ENCODE results near the gene TMEM267. TPM values are rescaled to one million over a fixed set of nuclear protein-coding genes. Genes with fewer than 3 reads are reported as not detected.

TMEM267 gene
- total RNA-seq, 1 experiment from 2014 or later = 9.7 TPM

DNA sequence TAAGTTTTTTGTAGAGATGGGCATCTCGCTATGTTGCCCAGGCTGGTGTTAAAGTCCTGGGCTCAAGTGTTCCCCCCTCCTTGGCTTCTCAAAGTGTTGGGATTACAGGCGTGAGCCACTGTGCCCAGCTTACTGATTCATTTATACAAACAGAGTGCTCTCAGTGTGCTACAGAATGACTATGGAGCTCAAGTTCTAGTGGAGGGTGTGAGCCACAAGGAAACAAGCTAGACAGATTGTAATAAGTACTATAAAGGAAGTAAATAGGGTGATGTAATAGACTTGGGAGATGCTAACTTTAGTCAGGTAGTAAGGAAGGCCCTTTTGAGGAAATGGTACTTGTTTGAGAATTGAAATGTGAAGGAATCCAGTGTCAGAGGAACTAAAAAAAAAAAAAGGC, 1.7 kb upstream of the TMEM267 start:
- Histone ChIP-seq H3K4me3 (ENCODE audit: low read depth, low read length, poor library complexity, severe bottlenecking) (no peak overlapping the region), H3K27ac (ENCODE audit: low read depth, low read length, poor library complexity, severe bottlenecking) (no peak overlapping the region), H3K27me3 (replicated peaks; ENCODE audit: insufficient read depth, low read depth, low read length, poor library complexity) (no peaks in the 10 kb centered on the region), H3K4me1 (ENCODE audit: insufficient read depth, low read length, poor library complexity, severe bottlenecking) (peaks cover 13% of the 10 kb centered on the region), H3K36me3 (ENCODE audit: insufficient read depth, low read length, poor library complexity, severe bottlenecking) (peaks cover 20% of the 10 kb centered on the region), H3K9me3 (ENCODE audit: low read depth, low read length, poor library complexity, severe bottlenecking) (no peaks in the 10 kb centered on the region)
- intact Hi-C loops (cut with micrococcal nuclease; ENCODE audit: unreplicated experiment) = no loop called here
- ChIA-PET CTCF (no interaction called here), POLR2A (ENCODE audit: low non-redundant PET) (no interaction called here)
- TF ChIP-seq EZH2 (IDR thresholded peaks at IDR 0.05; ENCODE audit: borderline replicate concordance, low read depth, low read length, poor library complexity, severe bottlenecking) = no peak
- TF ChIP-seq, protein P1, sequence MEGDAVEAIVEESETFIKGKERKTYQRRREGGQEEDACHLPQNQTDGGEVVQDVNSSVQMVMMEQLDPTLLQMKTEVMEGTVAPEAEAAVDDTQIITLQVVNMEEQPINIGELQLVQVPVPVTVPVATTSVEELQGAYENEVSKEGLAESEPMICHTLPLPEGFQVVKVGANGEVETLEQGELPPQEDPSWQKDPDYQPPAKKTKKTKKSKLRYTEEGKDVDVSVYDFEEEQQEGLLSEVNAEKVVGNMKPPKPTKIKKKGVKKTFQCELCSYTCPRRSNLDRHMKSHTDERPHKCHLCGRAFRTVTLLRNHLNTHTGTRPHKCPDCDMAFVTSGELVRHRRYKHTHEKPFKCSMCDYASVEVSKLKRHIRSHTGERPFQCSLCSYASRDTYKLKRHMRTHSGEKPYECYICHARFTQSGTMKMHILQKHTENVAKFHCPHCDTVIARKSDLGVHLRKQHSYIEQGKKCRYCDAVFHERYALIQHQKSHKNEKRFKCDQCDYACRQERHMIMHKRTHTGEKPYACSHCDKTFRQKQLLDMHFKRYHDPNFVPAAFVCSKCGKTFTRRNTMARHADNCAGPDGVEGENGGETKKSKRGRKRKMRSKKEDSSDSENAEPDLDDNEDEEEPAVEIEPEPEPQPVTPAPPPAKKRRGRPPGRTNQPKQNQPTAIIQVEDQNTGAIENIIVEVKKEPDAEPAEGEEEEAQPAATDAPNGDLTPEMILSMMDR (conservative IDR thresholded peaks at IDR 0.05; ENCODE audit: low read depth, low read length) = no peak
- BruUV-seq (replicated peaks) = no TSS peak
- no peak for DNase-seq (ENCODE audit: low spot score)

- peaks cover 13% of the 10 kb centered on the region for H3K4me1 ChIP-seq (ENCODE audit: insufficient read depth, low read length, poor library complexity, severe bottlenecking)
- BruUV-seq (replicated peaks) = TSS peak; percentile 89
Measured at GRCh38 chr5:43484106-43484849, 613 bp upstream of the TMEM267 start.

DNA sequence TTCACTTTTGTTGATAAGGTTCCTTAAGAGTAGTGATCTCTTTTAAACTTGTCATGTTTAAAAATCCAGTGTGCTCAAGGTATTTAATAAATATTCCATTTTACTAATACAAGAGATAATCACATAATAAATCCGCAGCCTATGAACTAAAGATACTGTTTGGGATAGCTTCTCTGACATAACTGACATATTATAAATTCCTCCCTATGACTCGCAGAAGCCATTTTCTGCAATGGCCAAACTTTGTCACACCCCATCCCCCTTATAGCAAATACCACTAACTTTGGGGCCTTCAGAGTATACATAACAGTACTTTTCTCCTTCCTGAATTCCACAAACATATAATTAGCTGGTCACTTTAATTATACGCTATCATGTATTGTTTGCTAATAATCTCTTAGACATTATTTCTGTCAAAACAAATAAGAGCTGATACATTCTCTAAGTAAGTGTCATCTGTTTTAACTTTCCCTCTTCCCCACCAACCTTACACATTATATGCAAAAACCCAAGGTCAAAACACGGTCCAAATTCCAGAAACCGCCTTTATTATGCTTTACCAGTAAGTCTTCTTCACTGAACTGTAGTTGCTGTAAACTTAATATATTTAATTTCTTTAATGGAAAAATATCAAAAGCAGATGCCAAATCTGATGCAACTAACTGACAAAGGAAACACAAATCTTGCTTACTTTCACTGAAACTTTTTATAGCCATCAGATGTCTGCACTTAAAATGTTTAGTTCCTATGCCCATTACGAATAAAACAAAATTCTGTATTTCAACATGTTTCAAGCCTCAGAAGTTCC, 971 bp downstream of the TMEM267 start:
- POLR2A ChIA-PET (ENCODE audit: low non-redundant PET) = no interaction called here
- intact Hi-C loops (cut with micrococcal nuclease; ENCODE audit: unreplicated experiment) = loop anchor here (5.0 kb wide), 2 partner anchors 85 to 175 kb away; no protein-coding TSS in a partner anchor
- TF ChIP-seq EZH2 (IDR thresholded peaks at IDR 0.05; ENCODE audit: borderline replicate concordance, low read depth, low read length, poor library complexity, severe bottlenecking) = no peak
- TF ChIP-seq, protein P1 (conservative IDR thresholded peaks at IDR 0.05; ENCODE audit: low read depth, low read length) = no peak
- Histone ChIP-seq H3K4me3 (ENCODE audit: low read depth, low read length, poor library complexity, severe bottlenecking) (peak overlapping the region; percentile 83), H3K27me3 (replicated peaks; ENCODE audit: insufficient read depth, low read depth, low read length, poor library complexity) (no peaks in the 10 kb centered on the region), H3K27ac (ENCODE audit: low read depth, low read length, poor library complexity, severe bottlenecking) (peak overlapping the region; percentile 94), H3K4me1 (ENCODE audit: insufficient read depth, low read length, poor library complexity, severe bottlenecking) (peaks cover 13% of the 10 kb centered on the region), H3K9me3 (ENCODE audit: low read depth, low read length, poor library complexity, severe bottlenecking) (no peaks in the 10 kb centered on the region), H3K36me3 (ENCODE audit: insufficient read depth, low read length, poor library complexity, severe bottlenecking) (no peaks in the 10 kb centered on the region)
- CTCF ChIA-PET = interaction anchor here (0.8 kb wide), 1 partner anchor 377 kb away, joined by 3 read pairs; no protein-coding TSS in a partner anchor
- TSS peak; percentile 60 for BruUV-seq (replicated peaks)
- DNase-seq (ENCODE audit: low spot score) = peak; percentile 14

More at GRCh38 chr5:43484106-43484849, 613 bp upstream of the TMEM267 start:
- Histone ChIP-seq H3K27me3 (replicated peaks; ENCODE audit: insufficient read depth, low read depth, low read length, poor library complexity) (no peaks in the 10 kb centered on the region), H3K27ac (ENCODE audit: low read depth, low read length, poor library complexity, severe bottlenecking) (peak overlapping the region; percentile 94), H3K4me3 (ENCODE audit: low read depth, low read length, poor library complexity, severe bottlenecking) (peak overlapping the region; percentile 83), H3K9me3 (ENCODE audit: low read depth, low read length, poor library complexity, severe bottlenecking) (no peaks in the 10 kb centered on the region), H3K36me3 (ENCODE audit: insufficient read depth, low read length, poor library complexity, severe bottlenecking) (peaks cover 9% of the 10 kb centered on the region)
- peak; percentile 90 for DNase-seq (ENCODE audit: low spot score)
- ChIA-PET CTCF (interaction anchor here (0.6 to 1.3 kb wide), 5 partner anchors 83 to 1294 kb away, joined by 3 to 7 read pairs (median 4); no protein-coding TSS in a partner anchor), POLR2A (ENCODE audit: low non-redundant PET) (interaction anchor here (0.5 to 0.9 kb wide), 2 partner anchors 30 to 173 kb away, joined by 3 to 9 read pairs; partner anchors contain the start of gene C5orf34)
- intact Hi-C loops (cut with micrococcal nuclease; ENCODE audit: unreplicated experiment) = loop anchor here (5.0 kb wide), 2 partner anchors 87 to 177 kb away; no protein-coding TSS in a partner anchor
- TF ChIP-seq, protein P1 (conservative IDR thresholded peaks at IDR 0.05; ENCODE audit: low read depth, low read length) = peak; percentile 80
- TF ChIP-seq EZH2 (IDR thresholded peaks at IDR 0.05; ENCODE audit: borderline replicate concordance, low read depth, low read length, poor library complexity, severe bottlenecking) = no peak

Measured in A673 (cell line).